Omental fat pad (tissue), 4 donors: ENCODE data around the gene WDR70. TPM values are rescaled to one million over a fixed set of nuclear protein-coding genes. Genes with fewer than 3 reads are reported as not detected.

Experiments used
- ATAC-seq: fragments of 150-250 bp; one replicate; pipeline ENCODE4 v1.9.1; 2016; ENCODE audit warnings: mild to moderate bottlenecking, moderate library complexity; ENCODE audit not compliant: low FRiP score
- DNase-seq: peaks from one replicate; pipeline ENCODE4 v3.0.0-alpha.2; 2019; ENCODE audit warnings: low spot score
- total RNA-seq, 4 donors: library from RNA; depleted of rRNA; stranded (reverse); fragments of >200 nt; gene quantifications; one replicate each; pipeline ENCODE4 v1.1.0, GENCODE V29; 2016
- TF ChIP-seq, protein P1 (sequence below), 3 donors: fragments of 450-650 bp; IDR thresholded peaks; one replicate each; pipeline ENCODE4 v1.5.1; 2016 to 2017; ENCODE audit warnings: antibody characterized with exemption in 3 of 3, mild to moderate bottlenecking in 3 of 3, moderate library complexity in 2 of 3

The WDR70 gene
- total RNA-seq, 4 donors from 2014 or later: 17.4 to 37.7 (median 24.0) TPM

DNA sequence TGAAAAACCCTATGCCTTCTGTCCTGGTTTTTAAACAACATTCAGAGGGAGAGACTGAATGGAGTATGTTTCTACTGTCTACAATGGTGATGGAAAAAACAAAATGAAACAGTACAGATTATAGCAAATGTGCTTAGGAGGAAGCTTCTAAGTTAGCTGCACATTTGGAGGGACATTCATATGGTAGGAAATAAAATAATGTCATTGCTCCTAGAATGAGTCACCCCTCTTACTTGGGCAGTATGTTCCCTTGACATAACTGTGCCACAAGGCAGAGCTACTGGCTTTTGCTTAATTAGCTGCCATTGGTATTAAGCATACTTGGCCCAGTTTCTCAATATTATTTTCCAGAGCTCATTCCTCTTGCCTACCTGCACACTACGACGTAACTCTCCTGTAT lies 331.8 kb downstream of the WDR70 start:
- ATAC-seq: no peak
- TF ChIP-seq, protein P1, sequence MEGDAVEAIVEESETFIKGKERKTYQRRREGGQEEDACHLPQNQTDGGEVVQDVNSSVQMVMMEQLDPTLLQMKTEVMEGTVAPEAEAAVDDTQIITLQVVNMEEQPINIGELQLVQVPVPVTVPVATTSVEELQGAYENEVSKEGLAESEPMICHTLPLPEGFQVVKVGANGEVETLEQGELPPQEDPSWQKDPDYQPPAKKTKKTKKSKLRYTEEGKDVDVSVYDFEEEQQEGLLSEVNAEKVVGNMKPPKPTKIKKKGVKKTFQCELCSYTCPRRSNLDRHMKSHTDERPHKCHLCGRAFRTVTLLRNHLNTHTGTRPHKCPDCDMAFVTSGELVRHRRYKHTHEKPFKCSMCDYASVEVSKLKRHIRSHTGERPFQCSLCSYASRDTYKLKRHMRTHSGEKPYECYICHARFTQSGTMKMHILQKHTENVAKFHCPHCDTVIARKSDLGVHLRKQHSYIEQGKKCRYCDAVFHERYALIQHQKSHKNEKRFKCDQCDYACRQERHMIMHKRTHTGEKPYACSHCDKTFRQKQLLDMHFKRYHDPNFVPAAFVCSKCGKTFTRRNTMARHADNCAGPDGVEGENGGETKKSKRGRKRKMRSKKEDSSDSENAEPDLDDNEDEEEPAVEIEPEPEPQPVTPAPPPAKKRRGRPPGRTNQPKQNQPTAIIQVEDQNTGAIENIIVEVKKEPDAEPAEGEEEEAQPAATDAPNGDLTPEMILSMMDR (IDR thresholded peaks at IDR 0.05): no peak
- no peak for DNase-seq

DNA sequence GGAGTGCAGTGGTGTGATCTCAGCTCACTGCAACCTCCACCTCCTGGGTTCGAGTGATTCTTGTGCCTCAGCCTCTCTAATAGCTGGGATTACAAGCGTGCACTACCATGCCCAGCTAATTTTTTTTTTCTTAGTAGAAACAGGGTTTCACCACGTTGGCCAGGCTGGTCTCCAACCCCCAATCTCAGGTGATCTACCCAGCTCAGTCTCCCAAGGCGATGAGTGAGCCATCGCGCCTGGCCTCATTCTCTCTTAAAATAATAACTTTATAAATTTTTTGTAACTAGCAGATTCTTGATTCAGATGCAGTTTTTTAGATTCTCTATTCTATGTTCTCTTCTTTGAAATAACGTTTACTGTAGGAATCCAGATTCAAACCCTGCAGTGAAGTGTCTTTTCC lies 333.6 kb downstream of the WDR70 start:
- TF ChIP-seq, protein P1 (IDR thresholded peaks at IDR 0.05): no peak
- no peak for DNase-seq
- ATAC-seq: no peak

DNA sequence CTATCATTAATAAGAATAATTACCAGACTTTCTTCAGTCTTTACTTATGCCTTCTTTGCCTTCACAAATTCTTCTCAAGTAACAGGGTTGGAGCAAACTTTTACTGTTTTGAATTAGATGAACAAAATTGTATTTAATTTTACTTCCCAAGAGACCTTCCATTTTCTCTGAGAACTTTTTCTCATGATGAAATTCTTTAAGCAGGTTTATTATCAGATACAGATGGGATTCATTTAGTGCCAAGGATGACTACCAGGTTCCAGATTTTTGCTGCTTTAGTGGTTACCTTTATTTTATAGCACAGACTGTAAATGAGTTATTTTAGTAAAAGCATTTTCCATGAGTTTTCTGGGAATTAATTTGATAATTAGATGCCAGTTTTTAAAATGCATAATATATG lies 335.6 kb downstream of the WDR70 start:
- no peak for DNase-seq
- TF ChIP-seq, protein P1 (IDR thresholded peaks at IDR 0.05): no peak
- ATAC-seq: no peak

DNA sequence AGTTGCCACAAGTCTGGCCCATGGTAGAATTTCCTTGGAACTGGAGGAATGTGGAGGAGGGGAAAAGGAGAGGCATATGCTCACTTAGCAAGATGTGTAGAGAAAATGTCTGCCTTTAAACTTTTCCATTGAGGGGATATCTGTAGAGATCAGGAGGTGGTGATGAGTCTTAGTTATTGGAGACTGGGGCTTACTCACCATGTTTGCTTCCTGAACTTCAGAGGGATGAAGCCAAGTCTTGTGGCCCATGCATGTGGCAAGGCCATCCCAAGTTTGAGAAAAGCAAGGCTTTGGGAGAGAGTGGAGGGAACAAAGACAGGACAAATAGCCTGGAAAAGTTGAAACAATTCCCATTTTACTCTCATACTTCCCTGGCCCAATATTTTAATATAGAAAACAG lies 336.2 kb downstream of the WDR70 start:
- ATAC-seq (no peak), DNase-seq (no peak)
- TF ChIP-seq, protein P1 (IDR thresholded peaks at IDR 0.05): no peak

DNA sequence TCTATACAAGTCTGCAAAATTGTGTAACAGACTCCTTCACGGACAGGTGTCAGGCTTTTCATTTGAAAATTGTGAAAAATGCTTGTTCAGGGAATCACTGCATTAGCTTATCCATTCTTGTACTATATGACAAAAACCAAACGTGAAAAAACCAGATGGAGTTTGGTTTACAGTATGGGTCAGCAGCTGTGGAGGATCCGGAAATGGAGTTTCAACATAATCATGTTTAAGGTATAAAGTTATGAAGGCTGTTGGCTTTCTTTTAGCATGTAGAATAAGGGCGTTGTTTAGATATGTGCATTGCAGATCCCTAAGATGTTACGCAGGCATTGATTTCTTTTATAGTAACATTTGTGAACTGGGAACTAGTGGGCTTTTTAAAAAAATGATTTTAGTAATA lies 336.9 kb downstream of the WDR70 start:
- no peak for DNase-seq
- TF ChIP-seq, protein P1 (IDR thresholded peaks at IDR 0.05): no peak
- no peak for ATAC-seq

DNA sequence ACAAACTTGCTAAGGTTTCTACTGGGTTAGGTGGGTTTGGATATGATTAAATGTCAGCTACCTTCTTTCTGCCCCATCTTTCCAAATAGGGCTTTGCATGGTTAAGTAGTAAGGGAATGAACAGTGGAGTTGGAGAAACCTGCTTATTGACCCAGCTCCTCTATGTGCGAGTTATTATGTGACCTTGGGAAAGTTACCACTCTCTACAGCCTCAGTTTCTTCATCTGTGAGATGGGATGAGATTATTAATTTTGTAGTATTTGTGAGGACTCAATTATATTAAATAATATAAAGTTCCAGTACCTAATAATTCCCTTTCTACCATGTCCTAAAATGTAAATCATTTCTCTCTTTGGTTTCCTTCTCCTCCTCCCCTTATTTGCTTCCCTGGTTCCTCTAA lies 337.3 kb downstream of the WDR70 start:
- no peak for ATAC-seq
- TF ChIP-seq, protein P1 (IDR thresholded peaks at IDR 0.05): no peak

DNA sequence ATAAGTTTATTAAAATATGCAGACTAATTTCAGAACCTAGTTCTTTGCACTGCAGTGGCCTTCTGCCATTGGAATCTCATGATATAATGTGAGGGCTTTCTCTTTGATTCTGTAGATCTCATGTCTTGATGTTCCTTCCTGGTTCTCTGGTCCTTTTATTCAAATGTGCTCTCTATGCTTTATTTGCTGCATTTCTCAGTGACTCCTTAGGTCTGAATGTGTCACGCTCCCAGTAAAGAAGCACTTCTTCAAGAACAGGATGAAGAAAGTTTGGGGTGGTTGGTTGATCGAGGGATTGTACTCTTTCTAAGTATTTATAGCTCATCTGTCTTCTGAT lies 338.1 kb downstream of the WDR70 start:
- DNase-seq (no peak), ATAC-seq (no peak)
- TF ChIP-seq, protein P1 (IDR thresholded peaks at IDR 0.05): no peak

More for the DNA sequence above, 337.3 kb downstream of the WDR70 start:
- no peak for DNase-seq
